Fibroblast of the aortic adventitia (primary cell): ENCODE results near the gene PTMS. TPM values are rescaled to one million over a fixed set of nuclear protein-coding genes. Genes with fewer than 3 reads are reported as not detected.

ENCODE experiments used
- DNase-seq: peaks from one replicate; pipeline ENCODE4 v3.0.0-alpha.2; 2010; ENCODE audit warnings: low read depth
- H3K4me3 ChIP-seq: 2 replicates; pipeline ENCODE4 v1.5.1; 2011; ENCODE audit warnings: low read depth, mild to moderate bottlenecking, control low read depth, low read length, moderate library complexity
- CTCF ChIP-seq: IDR thresholded peaks from 2 replicates; pipeline ENCODE4 v1.5.1; 2011; ENCODE audit warnings: mild to moderate bottlenecking, low read length, control low read depth, inconsistent platforms; ENCODE audit not compliant: insufficient read depth
- total RNA-seq: library from RNA; depleted of rRNA; stranded (reverse); fragments of >200 nt; gene quantifications from 2 replicates; pipeline ENCODE4 v1.2.3, GENCODE V29; 2012; ENCODE audit warnings: low replicate concordance

The PTMS gene
- total RNA-seq, 1 donor = 61.6 TPM

- no peak for DNase-seq
- no peak for TF ChIP-seq CTCF
- no peak overlapping the region for H3K4me3 ChIP-seq
Observed at GRCh38 chr12:6810758-6811157, 44.6 kb downstream of the PTMS start.

- no peak for TF ChIP-seq CTCF
- DNase-seq = no peak
- no peak overlapping the region for H3K4me3 ChIP-seq
Observed at GRCh38 chr12:6813363-6813762, 47.2 kb downstream of the PTMS start.

- no peak for DNase-seq
- H3K4me3 ChIP-seq = no peak overlapping the region
- no peak for TF ChIP-seq CTCF
Observed at GRCh38 chr12:6816598-6816997, 50.4 kb downstream of the PTMS start.

GRCh38 chr12:6817098-6817497, 50.9 kb downstream of the PTMS start:
- DNase-seq = no peak
- no peak overlapping the region for H3K4me3 ChIP-seq
- no peak for TF ChIP-seq CTCF

GRCh38 chr12:6817662-6818157, 51.5 kb downstream of the PTMS start:
- no peak for TF ChIP-seq CTCF
- no peak overlapping the region for H3K4me3 ChIP-seq
- no peak for DNase-seq

GRCh38 chr12:6818222-6818621, 52.1 kb downstream of the PTMS start:
- TF ChIP-seq CTCF = no peak
- H3K4me3 ChIP-seq = no peak overlapping the region
- no peak for DNase-seq

GRCh38 chr12:6818645-6819044, 52.5 kb downstream of the PTMS start:
- DNase-seq = no peak
- no peak for TF ChIP-seq CTCF
- no peak overlapping the region for H3K4me3 ChIP-seq
